Measurements from ENCODE around the gene OR6J1. TPM values are rescaled to one million over a fixed set of nuclear protein-coding genes. Genes with fewer than 3 reads are reported as not detected.

Gene OR6J1
- total and polyA plus RNA-seq, 2 of the 13 experiments (the other 11 are each of a cell fraction or from before 2014, with no cell fraction given): not detected

DNA sequence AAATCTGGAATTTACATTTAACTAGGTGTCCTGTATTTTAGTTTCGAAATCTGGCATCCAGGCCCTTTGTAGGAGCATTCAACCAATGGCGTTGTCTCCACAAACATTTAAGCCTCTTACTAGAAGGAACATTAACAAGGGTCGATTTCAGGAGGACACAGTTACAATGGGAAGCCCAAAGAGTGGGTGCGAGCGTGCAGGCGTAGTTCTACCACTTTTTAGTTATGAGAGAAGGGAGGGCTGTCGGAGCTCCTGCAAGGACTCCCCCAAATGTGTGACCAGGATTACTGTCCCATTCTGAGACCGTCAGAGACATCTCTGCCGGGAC, 46.4 kb downstream of the OR6J1 start (continued):
- 0 out of 2 replicates have a peak, but pooled peaks have one; percentile 68 for TF ChIP-seq CC2D1A (CRISPR knock-in tag; IDR thresholded peaks at IDR 0.05)
- TF ChIP-seq ZNF589 (CRISPR knock-in tag; conservative IDR thresholded peaks at IDR 0.05): 0 out of 2 replicates have a peak, but pooled peaks have one; percentile 14
- peak; percentile 78; the same call in 1 of the 2 replicates for TF ChIP-seq GFI1 (CRISPR knock-in tag; IDR thresholded peaks at IDR 0.05; ENCODE audit: borderline replicate concordance)
- TF ChIP-seq, protein P1, sequence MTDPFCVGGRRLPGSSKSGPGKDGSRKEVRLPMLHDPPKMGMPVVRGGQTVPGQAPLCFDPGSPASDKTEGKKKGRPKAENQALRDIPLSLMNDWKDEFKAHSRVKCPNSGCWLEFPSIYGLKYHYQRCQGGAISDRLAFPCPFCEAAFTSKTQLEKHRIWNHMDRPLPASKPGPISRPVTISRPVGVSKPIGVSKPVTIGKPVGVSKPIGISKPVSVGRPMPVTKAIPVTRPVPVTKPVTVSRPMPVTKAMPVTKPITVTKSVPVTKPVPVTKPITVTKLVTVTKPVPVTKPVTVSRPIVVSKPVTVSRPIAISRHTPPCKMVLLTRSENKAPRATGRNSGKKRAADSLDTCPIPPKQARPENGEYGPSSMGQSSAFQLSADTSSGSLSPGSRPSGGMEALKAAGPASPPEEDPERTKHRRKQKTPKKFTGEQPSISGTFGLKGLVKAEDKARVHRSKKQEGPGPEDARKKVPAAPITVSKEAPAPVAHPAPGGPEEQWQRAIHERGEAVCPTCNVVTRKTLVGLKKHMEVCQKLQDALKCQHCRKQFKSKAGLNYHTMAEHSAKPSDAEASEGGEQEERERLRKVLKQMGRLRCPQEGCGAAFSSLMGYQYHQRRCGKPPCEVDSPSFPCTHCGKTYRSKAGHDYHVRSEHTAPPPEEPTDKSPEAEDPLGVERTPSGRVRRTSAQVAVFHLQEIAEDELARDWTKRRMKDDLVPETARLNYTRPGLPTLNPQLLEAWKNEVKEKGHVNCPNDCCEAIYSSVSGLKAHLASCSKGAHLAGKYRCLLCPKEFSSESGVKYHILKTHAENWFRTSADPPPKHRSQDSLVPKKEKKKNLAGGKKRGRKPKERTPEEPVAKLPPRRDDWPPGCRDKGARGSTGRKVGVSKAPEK (CRISPR knock-in tag; IDR thresholded peaks at IDR 0.05; ENCODE audit: borderline replicate concordance): 0 out of 2 replicates have a peak, but pooled peaks have one; percentile 6
- TF ChIP-seq HHEX (CRISPR knock-in tag; IDR thresholded peaks at IDR 0.05): no peak
- TF ChIP-seq ZNF724P (CRISPR knock-in tag; IDR thresholded peaks at IDR 0.05; ENCODE audit: borderline replicate concordance): 0 out of 2 replicates have a peak, but pooled peaks have one; percentile 36
- TF ChIP-seq, protein P2, sequence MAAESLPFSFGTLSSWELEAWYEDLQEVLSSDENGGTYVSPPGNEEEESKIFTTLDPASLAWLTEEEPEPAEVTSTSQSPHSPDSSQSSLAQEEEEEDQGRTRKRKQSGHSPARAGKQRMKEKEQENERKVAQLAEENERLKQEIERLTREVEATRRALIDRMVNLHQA (CRISPR knock-in tag; IDR thresholded peaks at IDR 0.05): no peak
- TF ChIP-seq ARNT2 (CRISPR knock-in tag; IDR thresholded peaks at IDR 0.05; ENCODE audit: low read depth): peak; percentile 16; the same call in 1 of the 2 replicates
- TF ChIP-seq ZNF33B (CRISPR knock-in tag; IDR thresholded peaks at IDR 0.05): 0 out of 2 replicates have a peak, but pooled peaks have one; percentile 67
- TF ChIP-seq ZNF10 (CRISPR knock-in tag; IDR thresholded peaks at IDR 0.05; ENCODE audit: borderline replicate concordance, low read depth): 0 out of 2 replicates have a peak, but pooled peaks have one; percentile 35
- TF ChIP-seq ZNF749 (CRISPR knock-in tag; IDR thresholded peaks at IDR 0.05; ENCODE audit: borderline replicate concordance): peak; percentile 20; the same call in 1 of the 2 replicates
- TF ChIP-seq ATF7-NPFF (CRISPR knock-in tag; IDR thresholded peaks at IDR 0.05; ENCODE audit: low read depth): peak; percentile 38; the same call in 1 of the 2 replicates
- TF ChIP-seq, protein P3, sequence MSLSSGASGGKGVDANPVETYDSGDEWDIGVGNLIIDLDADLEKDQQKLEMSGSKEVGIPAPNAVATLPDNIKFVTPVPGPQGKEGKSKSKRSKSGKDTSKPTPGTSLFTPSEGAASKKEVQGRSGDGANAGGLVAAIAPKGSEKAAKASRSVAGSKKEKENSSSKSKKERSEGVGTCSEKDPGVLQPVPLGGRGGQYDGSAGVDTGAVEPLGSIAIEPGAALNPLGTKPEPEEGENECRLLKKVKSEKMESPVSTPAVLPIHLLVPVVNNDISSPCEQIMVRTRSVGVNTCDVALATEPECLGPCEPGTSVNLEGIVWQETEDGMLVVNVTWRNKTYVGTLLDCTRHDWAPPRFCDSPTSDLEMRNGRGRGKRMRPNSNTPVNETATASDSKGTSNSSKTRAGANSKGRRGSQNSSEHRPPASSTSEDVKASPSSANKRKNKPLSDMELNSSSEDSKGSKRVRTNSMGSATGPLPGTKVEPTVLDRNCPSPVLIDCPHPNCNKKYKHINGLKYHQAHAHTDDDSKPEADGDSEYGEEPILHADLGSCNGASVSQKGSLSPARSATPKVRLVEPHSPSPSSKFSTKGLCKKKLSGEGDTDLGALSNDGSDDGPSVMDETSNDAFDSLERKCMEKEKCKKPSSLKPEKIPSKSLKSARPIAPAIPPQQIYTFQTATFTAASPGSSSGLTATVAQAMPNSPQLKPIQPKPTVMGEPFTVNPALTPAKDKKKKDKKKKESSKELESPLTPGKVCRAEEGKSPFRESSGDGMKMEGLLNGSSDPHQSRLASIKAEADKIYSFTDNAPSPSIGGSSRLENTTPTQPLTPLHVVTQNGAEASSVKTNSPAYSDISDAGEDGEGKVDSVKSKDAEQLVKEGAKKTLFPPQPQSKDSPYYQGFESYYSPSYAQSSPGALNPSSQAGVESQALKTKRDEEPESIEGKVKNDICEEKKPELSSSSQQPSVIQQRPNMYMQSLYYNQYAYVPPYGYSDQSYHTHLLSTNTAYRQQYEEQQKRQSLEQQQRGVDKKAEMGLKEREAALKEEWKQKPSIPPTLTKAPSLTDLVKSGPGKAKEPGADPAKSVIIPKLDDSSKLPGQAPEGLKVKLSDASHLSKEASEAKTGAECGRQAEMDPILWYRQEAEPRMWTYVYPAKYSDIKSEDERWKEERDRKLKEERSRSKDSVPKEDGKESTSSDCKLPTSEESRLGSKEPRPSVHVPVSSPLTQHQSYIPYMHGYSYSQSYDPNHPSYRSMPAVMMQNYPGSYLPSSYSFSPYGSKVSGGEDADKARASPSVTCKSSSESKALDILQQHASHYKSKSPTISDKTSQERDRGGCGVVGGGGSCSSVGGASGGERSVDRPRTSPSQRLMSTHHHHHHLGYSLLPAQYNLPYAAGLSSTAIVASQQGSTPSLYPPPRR (CRISPR knock-in tag; IDR thresholded peaks at IDR 0.05; ENCODE audit: borderline replicate concordance): 0 out of 2 replicates have a peak, but pooled peaks have one; percentile 25
- TF ChIP-seq NFYB (CRISPR knock-in tag; IDR thresholded peaks at IDR 0.05): 0 out of 2 replicates have a peak, but pooled peaks have one; percentile 4
- TF ChIP-seq, protein P4, sequence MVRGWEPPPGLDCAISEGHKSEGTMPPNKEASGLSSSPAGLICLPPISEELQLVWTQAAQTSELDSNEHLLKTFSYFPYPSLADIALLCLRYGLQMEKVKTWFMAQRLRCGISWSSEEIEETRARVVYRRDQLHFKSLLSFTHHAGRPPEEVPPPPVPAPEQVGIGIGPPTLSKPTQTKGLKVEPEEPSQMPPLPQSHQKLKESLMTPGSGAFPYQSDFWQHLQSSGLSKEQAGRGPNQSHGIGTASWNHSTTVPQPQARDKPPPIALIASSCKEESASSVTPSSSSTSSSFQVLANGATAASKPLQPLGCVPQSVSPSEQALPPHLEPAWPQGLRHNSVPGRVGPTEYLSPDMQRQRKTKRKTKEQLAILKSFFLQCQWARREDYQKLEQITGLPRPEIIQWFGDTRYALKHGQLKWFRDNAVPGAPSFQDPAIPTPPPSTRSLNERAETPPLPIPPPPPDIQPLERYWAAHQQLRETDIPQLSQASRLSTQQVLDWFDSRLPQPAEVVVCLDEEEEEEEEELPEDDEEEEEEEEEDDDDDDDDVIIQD (CRISPR knock-in tag; IDR thresholded peaks at IDR 0.05; ENCODE audit: low read depth): 0 out of 2 replicates have a peak, but pooled peaks have one; percentile 11
- no peak for TF ChIP-seq CBFB (CRISPR knock-in tag; IDR thresholded peaks at IDR 0.05)
- TF ChIP-seq, protein P5, sequence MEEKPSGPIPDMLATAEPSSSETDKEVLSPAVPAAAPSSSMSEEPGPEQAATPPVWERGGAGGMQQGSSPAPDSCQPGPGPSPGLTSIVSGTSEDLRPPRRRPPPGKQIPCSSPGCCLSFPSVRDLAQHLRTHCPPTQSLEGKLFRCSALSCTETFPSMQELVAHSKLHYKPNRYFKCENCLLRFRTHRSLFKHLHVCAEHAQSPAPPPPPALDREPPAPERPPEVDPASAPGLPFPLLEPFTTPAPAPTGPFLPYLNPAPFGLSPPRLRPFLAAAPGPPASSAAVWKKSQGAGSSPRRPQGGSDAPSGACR (CRISPR knock-in tag; IDR thresholded peaks at IDR 0.05): 0 out of 2 replicates have a peak, but pooled peaks have one; percentile 54
- no peak for TF ChIP-seq ZNF746 (CRISPR knock-in tag; IDR thresholded peaks at IDR 0.05)
- peak; percentile 32; the same call in 1 of the 2 replicates for TF ChIP-seq MTF2 (CRISPR knock-in tag; IDR thresholded peaks at IDR 0.05; ENCODE audit: borderline replicate concordance)
